Kidney epithelial cell (primary cell): Measurements from ENCODE around the gene MRPS18A. TPM values are rescaled to one million over a fixed set of nuclear protein-coding genes. Genes with fewer than 3 reads are reported as not detected.

ENCODE experiments used
- DNase-seq: peaks from one replicate; pipeline ENCODE4 v3.0.0-alpha.2; 2010; ENCODE audit warnings: low read depth
- H3K27me3 ChIP-seq: 2 replicates; pipeline ENCODE4 v1.6.0; 2011; ENCODE audit warnings: low read length; ENCODE audit not compliant: control insufficient read depth, insufficient read depth
- H3K36me3 ChIP-seq: 2 replicates; pipeline ENCODE4 v1.5.1; 2011; ENCODE audit warnings: low read length; ENCODE audit not compliant: control insufficient read depth, insufficient read depth
- H3K4me3 ChIP-seq: 2 replicates; pipeline ENCODE4 v1.5.1; 2011; ENCODE audit warnings: low read depth, mild to moderate bottlenecking, control low read depth, low read length
- total RNA-seq: library from RNA; depleted of rRNA; stranded (reverse); fragments of >200 nt; gene quantifications from 2 replicates; pipeline ENCODE4 v1.2.3, GENCODE V29; 2015
- TF ChIP-seq, protein P1 (sequence below): IDR thresholded peaks from 2 replicates; pipeline ENCODE4 v1.5.1; 2011; ENCODE audit warnings: mild to moderate bottlenecking, moderate library complexity, low read length, control low read depth, inconsistent platforms; ENCODE audit not compliant: insufficient read depth, poor library complexity, severe bottlenecking

The MRPS18A gene
- total RNA-seq, 1 donor from 2014 or later, result 78.9 TPM

DNA sequence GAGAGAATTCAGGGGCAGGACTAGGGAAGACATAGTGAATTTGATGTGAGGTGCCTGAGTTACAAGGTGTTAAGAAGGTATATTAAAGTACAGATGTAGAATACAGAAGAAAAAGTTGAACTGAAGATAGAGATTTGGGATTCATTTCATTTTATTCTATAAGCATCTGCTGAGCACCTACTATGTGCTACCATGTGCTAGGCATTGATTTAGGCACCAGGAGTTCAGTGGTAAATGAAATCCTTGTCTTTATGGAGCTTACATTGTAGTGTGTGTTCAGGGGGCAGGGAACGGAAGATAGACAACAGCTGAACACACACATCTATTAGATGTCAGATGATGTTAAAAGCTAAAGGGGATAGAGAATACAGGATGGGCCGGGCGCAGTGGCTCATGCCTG is 40.0 kb downstream of the MRPS18A start:
- Histone ChIP-seq H3K27me3 (no peaks in the 10 kb centered on the region), H3K36me3 (no peaks in the 10 kb centered on the region), H3K4me3 (no peak overlapping the region)
- TF ChIP-seq, protein P1, sequence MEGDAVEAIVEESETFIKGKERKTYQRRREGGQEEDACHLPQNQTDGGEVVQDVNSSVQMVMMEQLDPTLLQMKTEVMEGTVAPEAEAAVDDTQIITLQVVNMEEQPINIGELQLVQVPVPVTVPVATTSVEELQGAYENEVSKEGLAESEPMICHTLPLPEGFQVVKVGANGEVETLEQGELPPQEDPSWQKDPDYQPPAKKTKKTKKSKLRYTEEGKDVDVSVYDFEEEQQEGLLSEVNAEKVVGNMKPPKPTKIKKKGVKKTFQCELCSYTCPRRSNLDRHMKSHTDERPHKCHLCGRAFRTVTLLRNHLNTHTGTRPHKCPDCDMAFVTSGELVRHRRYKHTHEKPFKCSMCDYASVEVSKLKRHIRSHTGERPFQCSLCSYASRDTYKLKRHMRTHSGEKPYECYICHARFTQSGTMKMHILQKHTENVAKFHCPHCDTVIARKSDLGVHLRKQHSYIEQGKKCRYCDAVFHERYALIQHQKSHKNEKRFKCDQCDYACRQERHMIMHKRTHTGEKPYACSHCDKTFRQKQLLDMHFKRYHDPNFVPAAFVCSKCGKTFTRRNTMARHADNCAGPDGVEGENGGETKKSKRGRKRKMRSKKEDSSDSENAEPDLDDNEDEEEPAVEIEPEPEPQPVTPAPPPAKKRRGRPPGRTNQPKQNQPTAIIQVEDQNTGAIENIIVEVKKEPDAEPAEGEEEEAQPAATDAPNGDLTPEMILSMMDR, result no peak
- DNase-seq, result no peak

DNA sequence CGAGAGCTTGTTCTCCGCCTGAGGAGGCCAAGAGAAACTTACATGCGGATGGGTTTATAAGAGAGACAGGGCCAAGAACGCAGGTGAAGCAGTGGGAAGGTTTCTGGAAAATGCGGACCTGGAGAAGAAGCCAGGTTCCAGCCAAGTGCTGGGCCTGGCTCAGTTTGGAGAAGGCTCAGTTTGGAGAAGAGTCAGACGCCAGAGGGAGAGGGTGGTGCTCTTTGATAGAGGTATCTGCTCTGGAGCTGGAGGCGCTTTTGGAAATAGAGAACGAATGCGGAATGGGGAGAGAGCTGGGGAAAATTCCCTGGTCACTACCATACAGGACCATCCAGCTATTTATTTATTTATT is 42.0 kb downstream of the MRPS18A start:
- TF ChIP-seq, protein P1, result no peak
- Histone ChIP-seq H3K27me3 (no peaks in the 10 kb centered on the region), H3K36me3 (no peaks in the 10 kb centered on the region), H3K4me3 (peak overlapping the region; percentile 48)
- no peak for DNase-seq

DNA sequence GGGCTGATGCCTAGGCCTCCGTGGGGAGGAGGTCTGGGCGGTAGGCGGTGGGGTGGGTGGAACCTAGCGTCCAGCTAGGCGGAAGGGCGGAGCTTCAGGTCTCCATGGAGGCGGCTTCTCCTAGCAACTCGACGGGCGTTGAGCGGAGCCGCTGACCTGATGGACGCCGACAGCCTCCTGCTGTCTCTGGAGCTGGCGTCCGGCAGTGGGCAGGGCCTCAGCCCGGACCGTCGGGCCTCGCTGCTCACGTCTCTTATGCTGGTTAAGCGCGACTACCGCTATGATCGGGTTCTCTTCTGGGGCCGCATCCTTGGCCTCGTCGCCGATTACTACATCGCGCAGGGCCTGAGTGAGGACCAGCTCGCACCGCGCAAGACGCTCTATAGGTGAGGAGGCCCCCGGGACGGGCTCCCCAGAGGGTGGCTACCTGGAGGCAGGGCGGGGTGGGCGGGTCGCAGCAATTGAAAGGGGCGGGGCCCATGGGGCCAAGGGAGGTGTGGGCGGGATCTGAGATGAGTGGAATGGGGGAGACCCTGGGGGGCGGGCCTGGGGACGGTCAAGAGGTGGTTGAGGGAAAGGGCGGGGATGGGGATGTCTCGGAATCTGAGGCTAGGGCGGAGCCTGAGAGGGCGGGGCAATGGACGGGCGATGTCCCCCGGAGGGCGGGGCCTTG is 42.5 kb downstream of the MRPS18A start, which contains the start of gene RSPH9:
RSPH9 (plus strand) TSS at position 97 of the 673 bp plus-strand sequence; CDS start at position 160, 63 bp downstream.
- peak within 1 kb of the TSS; percentile 48 for H3K4me3 ChIP-seq

GRCh38 chr6:43639984-43640800 is 47.4 kb downstream of the MRPS18A start:
- Histone ChIP-seq H3K27me3 (no peaks in the 10 kb centered on the region), H3K36me3 (no peaks in the 10 kb centered on the region), H3K4me3 (no peak overlapping the region)
- TF ChIP-seq, protein P1, result no peak
- DNase-seq, result no peak

More for the DNA sequence above, 42.5 kb downstream of the MRPS18A start, which contains the start of gene RSPH9:
- H3K27me3 ChIP-seq, result no peaks in the 10 kb centered on the region
- DNase-seq, result no peak
- TF ChIP-seq, protein P1, result no peak
- no peaks in the 10 kb centered on the region for H3K36me3 ChIP-seq

GRCh38 chr6:43636308-43636659 is 51.3 kb downstream of the MRPS18A start:
- Histone ChIP-seq H3K36me3 (no peaks in the 10 kb centered on the region), H3K27me3 (no peaks in the 10 kb centered on the region), H3K4me3 (peak overlapping the region; percentile 69)
- TF ChIP-seq, protein P1, result no peak
- DNase-seq, result no peak
